Esophagus muscularis mucosa (tissue), 4 donors: ENCODE results near the gene TSEN2.

Experiments used
- EP300 ChIP-seq: sonication (generic); formaldehyde crosslinking; IDR thresholded peaks from one replicate; pipeline ENCODE4 v1.6.1; 2017; ENCODE audit warnings: antibody characterized with exemption
- POLR2A ChIP-seq: fragments of 450-650 bp; IDR thresholded peaks from one replicate; pipeline ENCODE4 v1.6.1; 2017; ENCODE audit warnings: antibody characterized with exemption, moderate library complexity, mild to moderate bottlenecking, low read depth
- POLR2AphosphoS5 ChIP-seq, 2 donors: sonication (generic); formaldehyde crosslinking; IDR thresholded peaks; one replicate each; pipeline ENCODE4 v1.6.1; 2017; ENCODE audit warnings: antibody characterized with exemption in 2 of 2
- TF ChIP-seq, protein P1 (sequence below), 3 experiments: fragments of 200-600 bp in 2 of 3; fragments of 450-650 bp in 1 of 3; sonication (generic) in 2 of 3; IDR thresholded peaks; one replicate each; pipeline ENCODE4 v1.5.1; 2017 to 2019; ENCODE audit warnings: antibody characterized with exemption in 3 of 3, mild to moderate bottlenecking in 2 of 3, moderate library complexity in 1 of 3

DNA sequence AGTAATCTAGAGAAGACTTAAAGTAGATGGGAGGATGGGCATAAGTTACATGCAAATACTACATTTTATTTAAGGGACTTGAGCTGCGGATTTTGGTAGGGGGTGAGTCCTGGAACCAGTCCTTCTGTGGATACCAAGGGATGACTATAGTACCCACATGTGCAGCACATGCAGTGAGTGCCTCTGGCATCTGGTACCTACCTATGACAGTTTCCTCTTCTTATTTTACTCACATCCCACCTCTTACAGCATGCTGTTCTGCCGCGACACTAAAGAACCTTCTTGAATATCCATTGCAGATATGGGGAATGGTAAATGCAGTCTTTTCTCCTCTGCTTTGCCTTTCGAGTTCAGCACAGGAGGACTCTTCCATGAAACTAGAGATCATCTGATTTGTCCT lies 1.7 kb downstream of the TSEN2 start:
- no peak for TF ChIP-seq POLR2A
- TF ChIP-seq, protein P1, sequence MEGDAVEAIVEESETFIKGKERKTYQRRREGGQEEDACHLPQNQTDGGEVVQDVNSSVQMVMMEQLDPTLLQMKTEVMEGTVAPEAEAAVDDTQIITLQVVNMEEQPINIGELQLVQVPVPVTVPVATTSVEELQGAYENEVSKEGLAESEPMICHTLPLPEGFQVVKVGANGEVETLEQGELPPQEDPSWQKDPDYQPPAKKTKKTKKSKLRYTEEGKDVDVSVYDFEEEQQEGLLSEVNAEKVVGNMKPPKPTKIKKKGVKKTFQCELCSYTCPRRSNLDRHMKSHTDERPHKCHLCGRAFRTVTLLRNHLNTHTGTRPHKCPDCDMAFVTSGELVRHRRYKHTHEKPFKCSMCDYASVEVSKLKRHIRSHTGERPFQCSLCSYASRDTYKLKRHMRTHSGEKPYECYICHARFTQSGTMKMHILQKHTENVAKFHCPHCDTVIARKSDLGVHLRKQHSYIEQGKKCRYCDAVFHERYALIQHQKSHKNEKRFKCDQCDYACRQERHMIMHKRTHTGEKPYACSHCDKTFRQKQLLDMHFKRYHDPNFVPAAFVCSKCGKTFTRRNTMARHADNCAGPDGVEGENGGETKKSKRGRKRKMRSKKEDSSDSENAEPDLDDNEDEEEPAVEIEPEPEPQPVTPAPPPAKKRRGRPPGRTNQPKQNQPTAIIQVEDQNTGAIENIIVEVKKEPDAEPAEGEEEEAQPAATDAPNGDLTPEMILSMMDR (IDR thresholded peaks at IDR 0.05): no peak
- no peak for TF ChIP-seq POLR2AphosphoS5 (IDR thresholded peaks at IDR 0.05)
- no peak for TF ChIP-seq EP300
